ENCODE results near the gene SYK.

The SYK gene

GRCh38 chr9:90826326-90827020, 24.9 kb downstream of the SYK start:
- FAIRE-seq = no peak

GRCh38 chr9:90827181-90827871, 25.7 kb downstream of the SYK start:
- no peak for FAIRE-seq

GRCh38 chr9:90830051-90830450, 28.4 kb downstream of the SYK start:
- no peak for FAIRE-seq

DNA sequence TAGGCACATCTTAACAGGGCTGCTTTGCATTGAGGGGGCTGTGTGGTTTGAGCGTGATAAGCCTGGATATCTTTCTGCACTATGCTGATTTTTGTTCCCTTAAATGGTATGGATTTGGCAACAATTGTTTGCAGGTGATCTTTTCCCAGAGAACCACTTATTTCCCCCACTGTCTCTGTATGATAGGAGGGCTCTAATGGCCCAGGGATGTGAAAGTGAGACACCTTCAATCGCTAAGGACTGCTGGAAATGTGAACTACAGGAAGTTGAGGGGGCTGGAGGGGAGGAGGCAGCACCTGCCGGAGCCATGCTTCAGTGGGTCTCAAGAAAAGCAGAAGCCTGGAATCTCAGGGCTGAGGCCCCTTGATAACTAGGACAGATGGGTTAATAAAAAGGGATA, 29.4 kb downstream of the SYK start:
- FAIRE-seq = no peak

DNA sequence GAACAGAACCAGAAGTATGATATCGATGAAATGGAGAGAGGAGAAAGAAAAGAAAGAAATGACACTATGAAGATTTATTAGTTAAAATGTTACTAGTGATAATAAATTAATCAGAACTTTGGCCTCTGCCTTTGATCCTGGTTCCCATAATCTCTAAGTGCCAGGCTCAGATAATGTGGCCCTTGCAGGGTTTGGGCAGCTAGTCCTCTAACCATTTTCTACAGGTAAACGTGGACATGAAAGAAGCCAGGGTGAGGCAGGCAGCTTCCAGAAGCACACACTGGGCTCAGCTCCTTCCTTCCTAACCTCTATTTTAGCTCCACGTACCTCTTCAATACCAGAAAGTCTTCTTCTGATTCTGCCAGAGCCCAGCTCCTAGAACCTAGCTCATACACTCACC, 30.6 kb downstream of the SYK start:
- no peak for FAIRE-seq

DNA sequence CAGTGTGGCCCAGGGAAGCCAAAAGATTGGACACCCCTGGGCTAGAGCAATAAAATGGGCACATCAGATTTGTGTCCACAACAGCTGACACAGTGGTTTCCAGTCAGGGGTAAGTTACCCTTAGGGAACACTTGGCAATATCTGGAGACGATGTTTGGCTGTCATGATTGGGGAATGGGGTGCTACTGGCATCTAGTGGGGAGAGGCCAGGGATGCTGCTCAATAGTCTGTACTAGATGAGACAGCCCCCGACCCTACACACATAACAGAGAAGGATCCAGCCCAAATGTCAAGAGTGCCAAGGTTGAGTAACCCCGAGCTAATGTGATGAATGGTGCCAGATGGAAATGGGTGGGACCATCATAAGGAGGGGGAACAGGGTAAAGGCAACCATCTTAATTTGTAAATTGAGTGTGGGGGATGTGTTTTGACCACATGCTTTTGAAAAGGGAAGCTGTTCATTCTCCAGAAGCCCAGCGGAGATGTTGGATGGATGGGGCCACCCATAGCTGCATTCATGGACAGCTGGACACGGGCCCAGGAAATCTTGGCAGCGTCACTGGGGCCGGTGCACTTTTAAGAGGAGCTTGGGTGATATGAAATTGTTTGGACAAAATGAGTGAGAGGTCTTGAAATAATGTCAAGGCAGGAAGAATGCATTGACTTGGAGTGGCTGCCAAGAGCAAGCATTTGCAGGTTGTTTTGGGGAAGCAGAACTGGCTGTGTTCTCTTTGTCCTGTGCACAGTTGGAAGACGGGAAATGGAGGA, 33.4 kb downstream of the SYK start:
- no peak for FAIRE-seq

DNA sequence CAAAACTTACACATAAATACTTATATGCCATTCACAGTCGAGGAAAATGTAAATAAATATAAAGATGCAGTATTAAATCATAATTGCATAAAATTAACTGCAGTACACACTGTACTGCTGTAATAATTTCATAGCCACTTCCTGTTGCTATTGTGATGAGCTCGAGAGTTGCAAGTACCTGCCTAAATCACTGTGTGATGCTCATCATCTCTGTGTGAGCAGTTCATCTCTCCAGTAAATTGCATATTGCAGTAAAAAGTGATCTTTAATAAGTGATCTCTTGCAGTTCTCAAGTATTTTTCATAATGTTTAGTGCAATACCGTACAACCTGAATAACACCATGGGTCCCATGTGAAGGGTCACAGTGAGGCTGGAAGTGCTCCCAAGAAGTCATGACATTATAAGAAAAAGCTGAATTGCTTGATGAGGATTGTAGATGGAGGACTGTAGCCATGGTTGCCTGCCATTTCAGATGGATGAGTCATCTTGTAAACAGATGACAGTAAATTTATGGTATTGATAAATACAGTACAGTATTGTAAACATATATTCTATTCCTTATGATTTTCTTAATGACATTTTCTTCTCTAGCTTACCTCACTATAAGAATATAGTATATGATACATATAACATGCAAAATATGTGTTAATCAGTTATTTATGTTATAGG, 34.9 kb downstream of the SYK start:
- FAIRE-seq = no peak

DNA sequence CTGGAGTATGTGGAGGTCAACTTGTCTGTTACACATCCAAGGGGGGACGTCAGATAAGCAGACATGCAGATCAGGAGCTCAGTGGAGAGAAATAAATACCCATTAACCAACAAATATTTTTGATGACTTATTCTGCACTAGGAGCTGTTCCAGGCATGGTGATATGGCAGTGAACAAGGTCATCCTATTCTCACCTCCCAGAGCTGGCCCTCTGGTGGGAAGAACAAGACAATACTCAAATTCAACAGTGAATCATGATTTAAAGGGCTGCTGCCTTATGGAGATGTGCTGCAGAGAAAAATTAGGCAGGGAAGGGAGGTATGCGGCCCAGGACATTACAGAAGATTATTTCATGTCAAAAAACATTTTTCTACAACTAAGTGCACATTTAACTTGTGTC, 36.5 kb downstream of the SYK start:
- FAIRE-seq = no peak

GRCh38 chr9:90838581-90839154, 37.0 kb downstream of the SYK start:
- FAIRE-seq = no peak

GRCh38 chr9:90839183-90839728, 37.6 kb downstream of the SYK start:
- no peak for FAIRE-seq

DNA sequence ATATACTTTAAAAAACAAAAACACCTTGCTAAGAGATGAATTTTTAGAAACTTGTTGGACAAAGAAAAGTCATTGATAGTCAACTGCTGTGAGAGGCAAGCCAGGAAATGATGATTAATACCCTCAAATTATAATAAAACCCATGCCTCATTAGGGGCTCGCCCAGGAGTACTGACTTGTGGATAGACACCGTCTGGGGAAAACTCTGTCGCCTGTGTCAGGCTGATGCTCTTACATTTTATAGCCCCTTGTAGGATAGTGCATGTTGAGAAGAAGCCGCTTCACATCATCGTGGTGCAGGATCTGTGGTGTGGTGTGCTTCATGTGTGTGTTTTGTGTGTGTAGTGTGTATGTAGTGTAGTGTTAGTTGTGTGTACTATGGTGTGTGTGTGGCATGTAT, 39.1 kb downstream of the SYK start:
- no peak for FAIRE-seq

DNA sequence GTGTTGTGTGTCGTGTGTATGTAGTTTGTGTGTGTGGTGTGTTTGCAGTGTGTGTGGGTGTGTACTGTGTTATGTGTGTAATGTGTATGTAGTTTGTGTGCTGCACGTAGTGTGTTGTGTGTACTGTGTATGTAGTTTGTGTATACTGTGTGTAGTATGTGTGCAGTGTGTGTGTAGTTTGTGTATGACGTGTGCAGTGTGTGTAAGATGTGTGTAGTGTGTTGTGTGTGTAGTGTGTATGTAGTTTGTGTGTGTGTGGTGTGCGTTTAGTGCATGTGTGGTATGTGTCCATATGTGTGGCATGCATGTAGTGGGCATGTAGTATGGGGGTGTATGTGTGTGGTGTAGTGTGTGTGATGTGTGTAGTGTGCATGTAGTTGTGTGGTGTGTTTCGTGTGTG, 39.6 kb downstream of the SYK start:
- no peak for FAIRE-seq

- FAIRE-seq = no peak
Observed at GRCh38 chr9:90841615-90842014, 40.0 kb downstream of the SYK start.

- no peak for FAIRE-seq
Observed at GRCh38 chr9:90842176-90842777, 40.7 kb downstream of the SYK start.

DNA sequence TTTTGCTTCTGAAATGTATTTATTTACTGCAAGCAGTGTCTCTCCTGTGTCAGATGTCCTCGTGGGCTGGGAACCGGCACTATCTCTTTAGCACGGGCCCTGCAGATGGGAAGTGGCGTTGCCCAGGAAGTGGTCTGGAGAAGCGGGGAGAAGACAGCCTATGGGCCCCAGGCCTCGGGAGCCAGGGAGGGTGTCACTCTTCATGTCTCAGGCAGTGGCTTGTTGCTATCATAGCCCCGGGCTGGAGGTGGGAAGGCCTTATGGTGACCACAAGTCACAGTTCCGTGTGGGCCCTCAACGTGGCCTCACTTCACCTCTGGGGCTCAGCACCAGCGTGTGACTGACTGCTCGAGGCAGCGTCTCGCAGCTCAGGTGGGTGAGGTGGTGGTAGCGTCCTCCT, 41.4 kb downstream of the SYK start:
- FAIRE-seq = no peak

DNA sequence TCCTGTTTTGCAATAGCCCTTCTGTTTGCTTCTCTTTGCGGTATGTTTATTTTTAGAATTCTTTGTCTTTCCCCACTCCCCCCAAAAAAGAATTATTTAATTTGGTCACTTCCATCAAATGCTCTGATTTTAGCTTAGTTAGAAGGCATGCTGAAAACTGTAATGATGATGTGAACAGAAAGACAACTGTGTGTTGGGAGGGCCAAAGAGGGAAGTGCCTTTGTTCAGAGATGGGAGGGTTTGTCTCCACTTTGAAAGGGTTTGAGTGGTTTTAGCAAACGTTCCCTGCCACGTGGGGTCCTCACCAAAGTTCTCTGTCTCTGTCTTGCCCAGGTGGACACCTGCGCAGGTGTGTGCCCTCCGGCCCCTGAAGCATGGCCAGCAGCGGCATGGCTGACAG, 41.9 kb downstream of the SYK start:
- FAIRE-seq = no peak

DNA sequence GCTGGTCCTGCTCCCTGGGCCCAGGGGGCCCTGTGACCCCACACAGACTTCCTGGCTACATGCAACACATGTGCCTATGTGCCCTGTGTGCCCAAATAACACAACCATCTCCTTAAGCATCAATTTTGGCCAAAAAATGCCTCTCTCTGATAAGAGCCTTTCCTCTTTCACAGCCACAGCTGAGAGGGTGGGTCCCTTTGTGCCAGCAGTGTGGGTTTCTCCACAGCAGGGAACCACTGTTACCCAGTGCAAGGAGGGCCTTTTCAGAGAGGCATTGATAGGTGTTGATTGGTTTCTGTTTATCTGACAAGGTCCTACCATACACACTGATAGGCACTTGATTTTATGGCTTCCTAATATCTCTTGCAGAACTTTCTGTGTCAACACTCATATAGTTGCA, 42.7 kb downstream of the SYK start:
- no peak for FAIRE-seq

GRCh38 chr9:90846770-90847419, 45.3 kb downstream of the SYK start:
- no peak for FAIRE-seq

- FAIRE-seq = no peak
Observed at GRCh38 chr9:90847971-90848370, 46.4 kb downstream of the SYK start.

GRCh38 chr9:90848866-90849265, 47.2 kb downstream of the SYK start:
- no peak for FAIRE-seq

DNA sequence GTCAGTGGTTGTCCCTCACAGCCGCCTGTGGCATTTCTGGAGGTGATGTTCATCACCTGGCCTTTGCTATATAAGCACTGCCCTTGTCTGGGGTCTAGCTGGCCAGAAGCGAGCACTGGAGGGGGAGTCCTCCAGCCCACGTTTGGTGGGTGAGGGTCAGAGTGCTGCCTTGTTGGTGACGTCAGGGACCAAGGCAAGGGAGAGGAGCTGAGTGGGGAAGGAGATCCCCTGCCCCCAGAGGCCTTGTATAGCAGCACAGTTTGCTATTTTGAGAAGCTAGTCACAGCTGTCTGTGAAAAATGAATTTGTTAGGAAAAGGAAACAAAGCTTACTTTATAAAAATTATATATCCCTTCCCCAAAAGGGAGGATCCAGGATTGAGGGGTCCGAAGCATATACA, 49.8 kb downstream of the SYK start:
- FAIRE-seq = no peak

DNA sequence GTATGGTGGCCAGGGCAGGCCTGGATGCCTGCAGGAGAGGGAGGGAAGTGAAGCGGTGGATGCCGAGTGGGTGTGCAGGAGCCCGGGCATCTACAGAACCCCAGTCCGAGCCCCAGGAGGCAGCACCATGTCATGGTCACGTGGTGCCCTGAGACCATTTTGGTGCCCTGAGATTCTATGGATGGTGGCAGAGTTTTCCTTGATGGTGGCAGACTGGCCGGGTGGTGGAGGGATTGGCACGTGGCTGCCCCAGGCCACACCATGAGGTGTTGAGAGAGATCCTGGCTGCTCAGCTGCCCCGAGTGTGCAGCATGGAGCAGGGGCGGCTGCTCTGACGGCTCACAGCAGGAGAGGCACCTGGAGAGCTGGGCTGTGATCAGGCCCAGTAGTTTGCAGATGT, 52.3 kb downstream of the SYK start:
- FAIRE-seq = no peak
